Esophagus squamous epithelium (tissue), 5 donors: ENCODE data around the gene PPP1R3G. TPM values are rescaled to one million over a fixed set of nuclear protein-coding genes. Genes with fewer than 3 reads are reported as not detected.

Source experiments
- DNase-seq: peaks from one replicate; lab custom pipeline; 2025; lab: John Stamatoyannopoulos, UW
- H3K27ac ChIP-seq, 4 donors: fragments of 200-600 bp; sonication (generic); one replicate each; pipeline ENCODE4 v1.5.1; 2016 to 2019; ENCODE audit warnings: mild to moderate bottlenecking in 1 of 4
- H3K27me3 ChIP-seq, 4 donors: fragments of 200-600 bp; sonication (generic); 1 replicate in 3 of 4; 2 replicates in 1 of 4; pipeline versions ENCODE4 v1.5.1 to v1.6.0; 2017 to 2021; ENCODE audit warnings: antibody characterized with exemption in 1 of 4
- H3K36me3 ChIP-seq, 3 donors: fragments of 200-600 bp; sonication (generic); one replicate each; pipeline ENCODE4 v1.5.1; 2016 to 2019
- H3K4me1 ChIP-seq, 3 donors: fragments of 200-600 bp; sonication (generic); one replicate each; pipeline ENCODE4 v1.5.1; 2017 to 2019
- H3K4me3 ChIP-seq, 4 donors: fragments of 200-600 bp; sonication (generic); 1 replicate in 3 of 4; 2 replicates in 1 of 4; pipeline ENCODE4 v1.5.1; 2016 to 2019; ENCODE audit warnings: mild to moderate bottlenecking in 2 of 4, moderate library complexity in 1 of 4
- H3K9me3 ChIP-seq, 3 donors: fragments of 200-600 bp; sonication (generic); one replicate each; pipeline ENCODE4 v1.5.1; 2016 to 2019
- CTCF ChIP-seq, 6 experiments: fragments of 450-650 bp in 4 of 6; fragments of 200-600 bp in 2 of 6; sonication (generic) in 2 of 6; IDR thresholded peaks; one replicate each; pipeline ENCODE4 v1.5.1; 2016 to 2019; ENCODE audit warnings: antibody characterized with exemption in 6 of 6, mild to moderate bottlenecking in 4 of 6, moderate library complexity in 4 of 6
- POLR2A ChIP-seq, 4 donors: fragments of 450-650 bp; IDR thresholded peaks; one replicate each; pipeline ENCODE4 v1.6.1; 2017; ENCODE audit warnings: antibody characterized with exemption in 4 of 4, mild to moderate bottlenecking in 4 of 4, moderate library complexity in 3 of 4
- WGBS, 2 donors: methylation state at CpG; one replicate each; pipeline ENCODE4 v1.1.5; 2018; 5-methylcytosine and 5-hydroxymethylcytosine counted together
- intact Hi-C: fragments of 100-400 bp; cut with DNase I; formaldehyde crosslinking; loops from one replicate; pipeline ENCODE4 v1.15.0; 2022
- total RNA-seq, 4 donors: library from RNA; depleted of rRNA; stranded (reverse); fragments of >200 nt; gene quantifications; one replicate each; pipeline ENCODE4 v1.1.0, GENCODE V29; 2016
- donor health status: DM: yes; HTN: yes; CAD: no.

Gene PPP1R3G
- total RNA-seq, 4 donors from 2014 or later, result 1.1 to 3.0 (median 1.6) TPM

- 90 to 95% methylated on average over 4 to 7 of the region's 10 CpGs for WGBS, 2 donors
- Histone ChIP-seq H3K4me3 (no peak overlapping the region), H3K36me3 (no peaks in the 10 kb centered on the region), H3K27ac (no peak overlapping the region), H3K27me3 (no peaks in the 10 kb centered on the region), H3K4me1 (peaks cover 0 to 31% (median 14%) of the 10 kb centered on the region in 3 donors), H3K9me3 (no peaks in the 10 kb centered on the region)
- DNase-seq, result no peak
- TF ChIP-seq POLR2A (IDR thresholded peaks at IDR 0.05) (no peak), CTCF (IDR thresholded peaks at IDR 0.05) (no peak)
- intact Hi-C loops, result no loop called here
Measured at GRCh38 chr6:5109436-5109835, 24.3 kb downstream of the PPP1R3G start.

- Histone ChIP-seq H3K4me1 (peaks cover 0 to 31% (median 14%) of the 10 kb centered on the region in 3 donors), H3K36me3 (no peaks in the 10 kb centered on the region), H3K27ac (no peak overlapping the region), H3K9me3 (no peaks in the 10 kb centered on the region), H3K4me3 (no peak overlapping the region), H3K27me3 (no peaks in the 10 kb centered on the region)
- WGBS, 2 donors, result 86 to 88% methylated on average over 15 to 16 of the region's 16 CpGs
- no peak for DNase-seq
- intact Hi-C loops, result no loop called here
- TF ChIP-seq POLR2A (IDR thresholded peaks at IDR 0.05) (no peak), CTCF (IDR thresholded peaks at IDR 0.05) (no peak)
Measured at GRCh38 chr6:5110246-5110645, 25.1 kb downstream of the PPP1R3G start.

- Histone ChIP-seq H3K27ac (no peak overlapping the region), H3K4me3 (no peak overlapping the region), H3K4me1 (peaks cover 0 to 36% (median 14%) of the 10 kb centered on the region in 3 donors), H3K27me3 (no peaks in the 10 kb centered on the region), H3K9me3 (no peaks in the 10 kb centered on the region), H3K36me3 (no peaks in the 10 kb centered on the region)
- intact Hi-C loops, result no loop called here
- no peak for DNase-seq
- 81% methylated on average over 6 of the region's 7 CpGs; no CpG with 5 or more reads in 1 of the 2 donors for WGBS, 2 donors
- no peak for TF ChIP-seq CTCF (IDR thresholded peaks at IDR 0.05)
- no peak for TF ChIP-seq POLR2A (IDR thresholded peaks at IDR 0.05)
Measured at GRCh38 chr6:5111626-5112025, 26.5 kb downstream of the PPP1R3G start.

GRCh38 chr6:5112066-5112799 lies 27.1 kb downstream of the PPP1R3G start:
- no peaks in the 10 kb centered on the region for H3K36me3 ChIP-seq
- H3K9me3 ChIP-seq, result no peaks in the 10 kb centered on the region
- intact Hi-C loops, result no loop called here
- peak overlapping the region in 3 of 4 donors; percentile 14 to 44 (median 44) for H3K27ac ChIP-seq
- DNase-seq, result no peak
- H3K4me1 ChIP-seq, result peaks cover 0 to 35% (median 10%) of the 10 kb centered on the region in 3 donors
- H3K27me3 ChIP-seq, result no peaks in the 10 kb centered on the region
- 67 to 91% methylated on average over 3 to 6 of the region's 17 CpGs for WGBS, 2 donors
- TF ChIP-seq POLR2A (IDR thresholded peaks at IDR 0.05) (no peak), CTCF (IDR thresholded peaks at IDR 0.05) (no peak)
- H3K4me3 ChIP-seq, result no peak overlapping the region

- Histone ChIP-seq H3K4me1 (peaks cover 0 to 31% (median 6%) of the 10 kb centered on the region in 3 donors), H3K27me3 (no peaks in the 10 kb centered on the region), H3K36me3 (no peaks in the 10 kb centered on the region), H3K27ac (no peak overlapping the region), H3K4me3 (no peak overlapping the region), H3K9me3 (no peaks in the 10 kb centered on the region)
- no peak for DNase-seq
- no peak for TF ChIP-seq CTCF (IDR thresholded peaks at IDR 0.05)
- no peak for TF ChIP-seq POLR2A (IDR thresholded peaks at IDR 0.05)
- intact Hi-C loops, result no loop called here
- WGBS, 2 donors, result 96 to 97% methylated on average over 12 to 13 of the region's 13 CpGs
Measured at GRCh38 chr6:5113096-5113495, 28.0 kb downstream of the PPP1R3G start.
